GM23248 (cell line): ENCODE results near the gene CREB5. TPM values are rescaled to one million over a fixed set of nuclear protein-coding genes. Genes with fewer than 3 reads are reported as not detected.
A peak's percentile ranks its signal among the peaks of the same experiment; 100 is the strongest.

Source experiments
- DNase-seq: peaks from one replicate; pipeline ENCODE4 v3.0.0-alpha.2; 2015
- H2AFZ ChIP-seq: fragments of 200-600 bp; sonication (generic); 2 replicates; pipeline ENCODE4 v1.6.1; 2016; ENCODE audit warnings: antibody characterized with exemption
- H3F3A ChIP-seq: fragments of 200-600 bp; sonication (generic); 2 replicates; pipeline ENCODE4 v1.6.1; 2016; ENCODE audit warnings: mild to moderate bottlenecking, antibody characterized with exemption, mixed run types; ENCODE audit not compliant: insufficient read depth
- H3K27ac ChIP-seq: fragments of 200-600 bp; sonication (generic); 2 replicates; pipeline ENCODE4 v1.5.1; 2016; ENCODE audit warnings: mild to moderate bottlenecking
- H3K27me3 ChIP-seq: fragments of 200-600 bp; sonication (generic); replicated peaks from 2 replicates; pipeline ENCODE4 v1.6.1; 2016; ENCODE audit warnings: mild to moderate bottlenecking; ENCODE audit not compliant: insufficient read depth
- H3K36me3 ChIP-seq: fragments of 200-600 bp; sonication (generic); 2 replicates; pipeline ENCODE4 v1.6.1; 2016; ENCODE audit warnings: low read depth, mild to moderate bottlenecking
- H3K4me1 ChIP-seq: fragments of 200-600 bp; sonication (generic); 2 replicates; pipeline ENCODE4 v1.6.1; 2016; ENCODE audit warnings: mild to moderate bottlenecking; ENCODE audit not compliant: insufficient read depth
- H3K4me2 ChIP-seq: fragments of 200-600 bp; sonication (generic); one replicate; pipeline ENCODE4 v1.6.1; 2016; ENCODE audit warnings: mild to moderate bottlenecking; ENCODE audit not compliant: unreplicated experiment
- H3K4me3 ChIP-seq: fragments of 200-600 bp; sonication (generic); 2 replicates; pipeline ENCODE4 v1.5.1; 2016; ENCODE audit warnings: mild to moderate bottlenecking
- H3K79me2 ChIP-seq: fragments of 200-600 bp; sonication (generic); 2 replicates; pipeline ENCODE4 v1.6.1; 2016; ENCODE audit warnings: mild to moderate bottlenecking; ENCODE audit not compliant: insufficient read depth
- H3K9ac ChIP-seq: fragments of 200-600 bp; sonication (generic); 2 replicates; pipeline ENCODE4 v1.6.1; 2016; ENCODE audit warnings: mild to moderate bottlenecking
- H3K9me2 ChIP-seq: fragments of 200-600 bp; sonication (generic); 2 replicates; pipeline ENCODE4 v1.6.1; 2016; ENCODE audit warnings: mixed run types, mild to moderate bottlenecking, moderate library complexity; ENCODE audit not compliant: insufficient read depth
- H3K9me3 ChIP-seq: fragments of 200-600 bp; sonication (generic); one replicate; pipeline ENCODE4 v1.6.1; 2017; ENCODE audit warnings: low read depth
- H4K20me1 ChIP-seq: fragments of 200-600 bp; sonication (generic); 2 replicates; pipeline ENCODE4 v1.6.0; 2016; ENCODE audit not compliant: insufficient read depth
- EZH2 ChIP-seq: fragments of 200-600 bp; sonication (generic); IDR thresholded peaks from 2 replicates; pipeline ENCODE4 v1.6.1; 2018; ENCODE audit warnings: antibody characterized with exemption, mild to moderate bottlenecking; ENCODE audit not compliant: insufficient read depth, poor library complexity, severe bottlenecking
- EZH2phosphoT487 ChIP-seq: fragments of 200-600 bp; sonication (generic); IDR thresholded peaks from 2 replicates; pipeline ENCODE4 v1.6.1; 2018; ENCODE audit warnings: antibody characterized with exemption, moderate library complexity, mild to moderate bottlenecking, low read depth; ENCODE audit not compliant: insufficient read depth
- WGBS, 2 experiments: methylation state at CpG; one replicate each; pipeline ENCODE4 v1.1.6; 2015 to 2017; ENCODE audit warnings: low lambda C conversion rate in 2 of 2, low coverage in 1 of 2; ENCODE audit errors: missing lambda C conversion rate in 2 of 2; 5-methylcytosine and 5-hydroxymethylcytosine counted together
- in situ Hi-C: fragments of 300-500 bp; cut with MboI; formaldehyde crosslinking; loops from 2 replicates; pipeline ENCODE4 v1.15.0; 2020
- polyA plus RNA-seq: library from polyadenylated mRNA; unstranded; fragments of >200 nt; fragmentation: Nextera tagmentation; extraction: Ambion mirVana; gene quantifications from 2 replicates; pipeline ENCODE4 v1.2.1, GENCODE V29; 2016
- total RNA-seq: library from RNA; depleted of rRNA; stranded (reverse); fragments of >200 nt; shearing (Covaris generic); gene quantifications from 2 replicates; pipeline ENCODE4 v1.2.3, GENCODE V29; 2014

Gene CREB5
- total and polyA plus RNA-seq, 2 experiments from 2014 or later, result 13.6 to 19.2 TPM

DNA sequence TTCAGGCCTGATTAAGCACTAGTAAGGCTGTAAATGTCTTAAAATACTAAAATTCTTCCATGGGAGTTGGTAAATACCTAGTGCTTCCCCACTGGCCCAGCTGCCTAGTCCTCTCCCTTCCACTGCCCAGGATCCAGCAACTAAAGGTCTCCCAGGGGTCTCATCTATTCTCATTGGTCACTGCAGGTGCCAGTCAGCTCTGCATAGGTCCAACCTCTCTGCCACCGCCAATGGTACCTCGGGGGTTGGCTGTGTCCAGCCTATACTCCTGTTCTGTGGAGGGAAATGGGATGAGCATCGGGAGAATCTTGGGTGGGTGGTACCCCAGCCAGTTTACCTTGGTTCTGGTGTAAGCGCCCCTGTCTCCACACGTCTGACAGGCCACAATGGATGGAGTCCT, 6.1 kb upstream of the CREB5 start:
- Histone ChIP-seq H3K36me3 (no peaks in the 10 kb centered on the region), H3K4me1 (peaks cover 28% of the 10 kb centered on the region), H3K9me3 (no peaks in the 10 kb centered on the region), H2AFZ (no peak overlapping the region), H3K4me3 (no peak overlapping the region), H3K79me2 (peaks cover 5% of the 10 kb centered on the region; the same call in 1 of the 2 replicates), H3F3A (peaks cover 36% of the 10 kb centered on the region), H4K20me1 (no peaks in the 10 kb centered on the region), H3K9me2 (no peaks in the 10 kb centered on the region), H3K27me3 (no peaks in the 10 kb centered on the region), H3K4me2 (peak overlapping the region; percentile 50), H3K9ac (peak overlapping the region; percentile 62), H3K27ac (peak overlapping the region; percentile 78)
- no peak for TF ChIP-seq EZH2
- TF ChIP-seq EZH2phosphoT487, result no peak
- in situ Hi-C loops, result no loop called here
- WGBS, 2 experiments, result 96 to 97% methylated on average over 5 of the region's 5 CpGs
- no peak for DNase-seq

DNA sequence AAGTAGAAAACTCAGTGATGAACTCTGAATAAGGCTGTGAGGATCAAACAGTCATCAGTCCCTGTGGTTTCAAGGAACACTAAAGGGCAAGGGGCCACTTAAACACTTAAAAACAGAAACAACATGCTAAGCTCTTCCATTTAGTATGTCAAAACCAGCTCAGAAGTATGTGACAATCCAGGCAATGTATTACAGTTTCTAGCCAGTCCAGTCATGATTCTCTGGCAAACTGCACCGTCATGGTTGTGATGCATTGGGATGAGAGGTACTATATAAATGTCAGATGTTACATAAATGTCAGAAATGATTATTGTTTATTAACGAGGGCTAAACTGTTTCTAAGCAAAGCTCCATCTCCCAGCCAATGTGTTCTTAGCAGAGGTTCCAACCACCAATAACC, 4.7 kb upstream of the CREB5 start:
- peak overlapping the region; percentile 70 for H3K9ac ChIP-seq
- peak; percentile 87 for DNase-seq
- H3K36me3 ChIP-seq, result no peaks in the 10 kb centered on the region
- no peaks in the 10 kb centered on the region for H4K20me1 ChIP-seq
- peaks cover 36% of the 10 kb centered on the region for H3F3A ChIP-seq
- peak overlapping the region; percentile 82 for H3K27ac ChIP-seq
- WGBS, 2 experiments, result 16 to 22% methylated on average over 2 of the region's 2 CpGs
- H3K27me3 ChIP-seq, result no peaks in the 10 kb centered on the region
- no peaks in the 10 kb centered on the region for H3K9me2 ChIP-seq
- H3K4me2 ChIP-seq, result peak overlapping the region; percentile 57
- no peak overlapping the region for H2AFZ ChIP-seq
- H3K79me2 ChIP-seq, result peaks cover 15% of the 10 kb centered on the region; the same call in 1 of the 2 replicates
- no peaks in the 10 kb centered on the region for H3K9me3 ChIP-seq
- in situ Hi-C loops, result no loop called here
- TF ChIP-seq EZH2phosphoT487 (no peak), EZH2 (no peak)
- no peak overlapping the region for H3K4me3 ChIP-seq
- peaks cover 31% of the 10 kb centered on the region for H3K4me1 ChIP-seq

DNA sequence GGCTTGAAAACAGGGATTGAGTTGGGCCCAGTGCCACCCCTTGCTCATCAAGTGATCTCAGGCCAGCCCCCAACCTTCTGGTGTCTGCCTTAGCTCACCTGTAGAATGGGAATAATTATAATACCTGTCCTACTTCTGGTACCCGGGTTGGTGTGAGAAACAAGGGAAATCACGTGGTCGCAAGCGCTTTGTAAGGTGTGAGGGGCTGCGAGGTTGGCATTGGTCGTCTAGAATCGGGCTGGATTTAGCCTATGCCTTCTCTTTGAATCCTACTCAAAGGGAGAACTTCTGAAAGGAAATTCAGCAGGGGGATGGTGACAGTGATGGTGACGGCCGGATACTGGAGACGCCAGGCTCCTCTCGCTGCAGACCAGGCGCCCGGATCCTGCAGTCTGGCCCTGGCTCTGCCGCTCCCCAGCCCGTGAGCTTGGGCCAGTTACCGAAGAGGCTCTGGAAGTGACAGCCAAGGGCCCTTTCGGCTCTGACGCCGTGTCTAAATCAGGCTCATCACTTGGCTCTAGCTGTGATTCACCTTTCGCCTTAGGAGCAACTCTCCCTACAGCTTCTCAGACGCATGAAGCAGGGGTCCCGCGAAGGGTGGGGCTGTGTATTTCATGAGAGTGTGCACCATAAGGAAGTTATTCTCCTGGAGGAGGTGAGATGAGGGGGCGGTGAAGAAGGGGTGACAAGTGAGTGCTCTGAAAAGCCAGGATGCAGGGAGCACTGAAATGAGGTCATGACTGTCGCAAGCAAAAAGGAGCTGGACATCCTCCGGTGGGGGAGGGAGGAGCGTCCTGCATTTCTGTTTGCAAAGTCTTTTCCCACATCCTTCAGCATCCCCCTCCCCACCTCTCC, 4.0 kb upstream of the CREB5 start:
- Histone ChIP-seq H3K79me2 (peaks cover 20% of the 10 kb centered on the region; the same call in 1 of the 2 replicates), H3K9ac (peak overlapping the region; percentile 70), H3K4me3 (peak overlapping the region; percentile 44), H3K27me3 (no peaks in the 10 kb centered on the region), H3K9me2 (no peaks in the 10 kb centered on the region), H3F3A (peaks cover 36% of the 10 kb centered on the region), H2AFZ (peak overlapping the region; percentile 19; the same call in 1 of the 2 replicates), H3K4me2 (peak overlapping the region; percentile 57), H3K9me3 (no peaks in the 10 kb centered on the region), H3K27ac (peak overlapping the region; percentile 82), H3K36me3 (no peaks in the 10 kb centered on the region), H3K4me1 (peaks cover 31% of the 10 kb centered on the region), H4K20me1 (no peaks in the 10 kb centered on the region)
- peak; percentile 87 for DNase-seq
- in situ Hi-C loops, result no loop called here
- 26% methylated on average over 25 to 27 of the region's 27 CpGs for WGBS, 2 experiments
- no peak for TF ChIP-seq EZH2
- no peak for TF ChIP-seq EZH2phosphoT487

DNA sequence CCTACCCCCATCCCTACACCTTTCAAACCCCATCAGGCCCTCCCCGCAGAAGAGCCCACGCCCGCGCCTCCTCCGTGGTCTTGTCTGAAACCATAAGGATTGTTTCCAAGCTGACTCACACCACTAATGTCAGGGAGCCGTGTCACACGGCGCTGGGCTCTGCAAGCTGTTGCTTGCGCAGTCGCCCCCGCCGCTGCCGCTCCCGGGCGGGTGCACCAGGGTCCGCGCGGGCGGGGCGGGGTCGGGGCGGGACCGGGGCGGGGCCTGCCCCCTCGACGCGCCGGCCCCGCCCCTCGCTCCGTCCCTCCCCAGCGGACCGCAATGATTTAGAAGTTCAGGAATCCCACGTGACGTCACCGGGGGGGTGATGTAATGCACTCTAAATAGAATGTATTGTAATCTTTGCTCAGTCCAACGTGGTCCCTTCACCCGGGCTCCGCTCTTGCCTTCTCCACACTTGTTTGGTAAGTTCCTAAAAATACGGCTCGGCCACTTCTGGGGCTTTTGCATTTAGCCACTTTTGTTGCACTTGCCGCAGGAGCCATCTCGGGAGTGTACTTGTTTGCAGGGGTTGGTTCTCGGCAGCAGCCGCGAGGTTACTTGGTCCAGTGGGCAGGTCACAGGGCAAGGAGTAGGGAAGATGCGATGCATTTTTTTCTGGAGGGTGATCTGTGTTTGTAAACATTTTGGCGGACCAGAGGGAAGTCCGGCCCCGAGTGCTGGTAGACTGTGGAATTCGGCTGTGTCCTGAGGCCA, 3.2 kb upstream of the CREB5 start:
- Histone ChIP-seq H3K79me2 (peaks cover 27% of the 10 kb centered on the region; the same call in 1 of the 2 replicates), H3K4me2 (peak overlapping the region; percentile 98), H3K9me3 (no peaks in the 10 kb centered on the region), H3K9ac (peak overlapping the region; percentile 96), H3K36me3 (no peaks in the 10 kb centered on the region), H4K20me1 (no peaks in the 10 kb centered on the region), H3K9me2 (no peaks in the 10 kb centered on the region), H2AFZ (peak overlapping the region; percentile 74), H3K27ac (peak overlapping the region; percentile 92), H3K4me3 (peak overlapping the region; percentile 85), H3K27me3 (no peaks in the 10 kb centered on the region), H3F3A (peaks cover 36% of the 10 kb centered on the region), H3K4me1 (peaks cover 31% of the 10 kb centered on the region)
- in situ Hi-C loops, result no loop called here
- TF ChIP-seq EZH2phosphoT487, result no peak
- TF ChIP-seq EZH2, result no peak
- 1 to 4% methylated on average over 25 to 50 of the region's 51 CpGs for WGBS, 2 experiments
- peak; percentile 99 for DNase-seq
